GM19025 (cell line): ENCODE data around the gene SEMA3G.

ENCODE experiments used
- ATAC-seq: cut with Tn5 transposase; IDR thresholded peaks from one replicate; pipeline ENCODE4 v1.9.1; 2021; ENCODE audit warnings: mild to moderate bottlenecking, low read depth, moderate library complexity; ENCODE audit not compliant: unreplicated experiment

The SEMA3G gene

GRCh38 chr3:52454938-52455282 is 10.0 kb upstream of the SEMA3G start:
- no peak for ATAC-seq

- no peak for ATAC-seq
These were observed 9.5 kb upstream of the SEMA3G start for GRCh38 chr3:52454250-52454937.

- no peak for ATAC-seq
These were observed 8.8 kb upstream of the SEMA3G start, which contains the start of gene TNNC1 for GRCh38 chr3:52453496-52454249. Gene TNNC1, minus strand, starts transcription at chr3:52454041. Its CDS starts 26 bp downstream, at chr3:52454015.

DNA sequence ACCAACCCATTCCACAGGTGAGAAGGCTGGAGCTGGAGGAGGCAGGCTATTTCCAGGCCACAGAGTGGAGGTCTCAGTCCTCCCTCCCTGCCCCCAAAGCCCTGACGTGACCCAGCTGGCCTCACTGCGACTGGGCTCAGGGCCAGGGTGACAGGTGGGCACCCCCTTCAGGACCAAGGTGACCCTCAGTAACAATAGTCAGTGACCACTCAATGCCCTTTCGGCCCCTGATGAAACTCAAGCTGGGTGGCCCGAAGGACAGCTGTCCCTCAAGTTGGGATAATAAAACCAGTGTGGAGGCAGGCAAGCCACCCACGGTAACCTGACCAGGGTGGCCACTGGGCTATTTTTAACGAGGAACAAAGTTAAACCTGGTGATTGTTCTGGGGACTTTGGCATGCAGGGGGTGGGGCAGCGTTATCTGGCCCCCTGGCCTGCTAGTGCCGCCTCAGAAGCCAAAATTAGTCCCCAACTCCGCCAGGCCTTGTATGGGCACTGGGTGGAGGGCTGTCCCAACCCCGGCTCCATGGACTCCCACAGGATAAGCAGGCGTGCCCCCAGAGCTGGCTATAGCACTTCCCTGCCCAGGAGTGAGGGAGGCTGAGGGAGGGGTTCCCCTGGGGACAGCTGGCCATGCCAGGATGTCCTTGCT is 7.8 kb upstream of the SEMA3G start:
- ATAC-seq, result no peak

- no peak for ATAC-seq
These were observed 7.2 kb upstream of the SEMA3G start for GRCh38 chr3:52452126-52452525.

- no peak for ATAC-seq
These were observed 6.6 kb upstream of the SEMA3G start for GRCh38 chr3:52451237-52452083.

GRCh38 chr3:52450489-52451236 is 5.8 kb upstream of the SEMA3G start:
- no peak for ATAC-seq

GRCh38 chr3:52447512-52448355 is 2.8 kb upstream of the SEMA3G start:
- no peak for ATAC-seq

- ATAC-seq, result no peak
These were observed 2.0 kb upstream of the SEMA3G start for GRCh38 chr3:52446631-52447511.

DNA sequence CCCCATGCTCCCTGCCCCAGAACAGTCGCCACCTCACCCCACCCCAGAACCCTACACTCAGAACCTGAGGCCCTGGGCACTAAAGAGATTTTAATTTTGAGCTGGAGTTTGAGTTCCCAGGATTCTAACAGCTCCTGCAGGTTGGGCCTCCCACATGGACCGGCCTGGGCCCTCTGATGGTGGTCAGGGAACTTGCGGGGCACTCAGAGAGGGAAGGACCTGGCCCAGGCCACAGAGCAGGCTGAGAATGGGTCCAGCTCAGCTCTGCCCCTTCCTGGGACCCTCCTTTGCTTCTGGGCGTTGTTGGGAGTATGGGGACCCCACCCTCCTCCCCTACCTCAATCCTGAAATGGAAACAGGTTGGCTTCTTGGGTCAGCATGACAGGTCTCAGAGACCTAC is 1.1 kb upstream of the SEMA3G start:
- ATAC-seq, result no peak

DNA sequence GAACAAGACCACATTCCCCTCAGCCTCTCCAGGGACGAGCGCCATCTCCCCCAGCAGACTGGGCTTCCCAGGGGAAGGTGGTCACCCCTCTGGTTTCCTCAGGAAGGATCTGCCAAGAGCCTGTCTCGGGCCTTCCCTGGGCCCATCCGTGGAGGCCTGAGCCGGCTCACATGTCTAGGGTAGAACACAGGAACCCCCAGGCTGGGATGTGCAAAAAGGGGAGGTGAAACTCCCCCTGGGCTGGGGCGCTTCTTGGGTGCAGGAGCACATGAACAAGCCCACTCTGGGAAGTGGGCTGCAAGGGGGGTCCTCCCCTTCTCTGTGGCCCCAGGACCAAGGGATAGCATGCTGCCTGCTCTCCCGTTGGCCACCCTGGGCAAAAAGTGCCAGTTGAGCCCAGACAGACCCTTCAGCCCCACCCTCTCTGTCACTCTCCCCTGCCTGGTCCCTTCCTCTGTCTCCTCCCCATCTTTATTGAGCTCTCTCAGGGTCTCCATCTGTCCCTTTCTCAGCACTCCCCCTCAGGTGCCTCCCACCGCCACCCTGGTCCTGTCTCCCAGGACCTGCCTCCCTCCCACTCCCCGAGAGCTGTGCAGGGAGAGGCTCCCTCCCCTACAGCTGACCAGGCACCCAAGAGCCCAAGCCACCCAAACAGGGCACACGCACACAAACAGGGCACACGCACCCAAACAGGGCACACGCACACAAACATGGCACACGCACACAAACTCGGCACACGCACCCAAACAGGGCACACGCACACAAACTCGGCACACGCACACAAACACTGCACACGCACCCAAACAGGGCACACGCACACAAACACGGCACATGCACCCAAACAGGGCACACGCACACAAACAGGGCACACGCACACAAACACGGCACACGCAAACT is 864 bp downstream of the SEMA3G start:
- ATAC-seq, result no peak

GRCh38 chr3:52443268-52443610 is 1.7 kb downstream of the SEMA3G start:
- no peak for ATAC-seq

DNA sequence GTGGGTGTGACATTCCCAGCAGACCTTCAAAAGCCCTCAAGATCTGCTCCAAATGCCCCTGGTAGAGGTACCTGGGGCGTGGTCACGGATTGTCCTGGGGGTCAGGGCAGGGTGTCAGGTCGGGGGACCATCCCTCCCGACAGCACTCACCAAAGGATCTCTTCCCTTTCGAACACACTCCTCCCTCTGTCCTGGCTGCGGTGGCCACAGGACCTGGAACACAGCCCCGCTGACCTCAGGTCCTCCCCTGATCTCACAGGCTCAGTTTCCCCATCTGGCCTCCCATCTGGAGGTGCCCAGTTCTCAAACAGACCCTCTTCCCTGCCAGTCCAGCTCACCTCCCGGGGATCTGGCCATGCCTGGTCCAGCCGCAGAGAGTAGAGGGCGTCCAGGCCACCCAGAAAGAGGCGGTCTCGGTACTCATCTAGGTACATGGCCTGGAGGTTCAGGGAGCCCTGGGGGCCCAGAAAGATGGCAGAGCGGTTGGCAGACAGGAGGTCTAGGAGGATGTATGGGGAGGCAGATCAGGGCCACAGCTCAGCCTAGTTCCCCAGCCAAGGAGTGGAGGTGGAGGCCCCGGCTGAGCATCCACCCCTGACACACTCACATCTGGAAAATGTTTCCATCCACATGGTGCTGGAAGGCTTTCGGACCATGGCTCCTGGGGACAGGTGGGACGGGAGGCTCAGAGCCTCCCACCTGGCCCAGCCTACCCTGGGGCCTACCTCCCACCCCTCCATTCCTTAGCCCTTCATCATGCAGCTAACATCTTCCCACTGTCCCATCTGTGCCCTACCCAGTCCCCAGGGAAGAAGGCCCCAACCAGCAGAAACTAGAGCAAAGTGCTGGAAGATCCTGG is 2.3 kb downstream of the SEMA3G start:
- no peak for ATAC-seq

DNA sequence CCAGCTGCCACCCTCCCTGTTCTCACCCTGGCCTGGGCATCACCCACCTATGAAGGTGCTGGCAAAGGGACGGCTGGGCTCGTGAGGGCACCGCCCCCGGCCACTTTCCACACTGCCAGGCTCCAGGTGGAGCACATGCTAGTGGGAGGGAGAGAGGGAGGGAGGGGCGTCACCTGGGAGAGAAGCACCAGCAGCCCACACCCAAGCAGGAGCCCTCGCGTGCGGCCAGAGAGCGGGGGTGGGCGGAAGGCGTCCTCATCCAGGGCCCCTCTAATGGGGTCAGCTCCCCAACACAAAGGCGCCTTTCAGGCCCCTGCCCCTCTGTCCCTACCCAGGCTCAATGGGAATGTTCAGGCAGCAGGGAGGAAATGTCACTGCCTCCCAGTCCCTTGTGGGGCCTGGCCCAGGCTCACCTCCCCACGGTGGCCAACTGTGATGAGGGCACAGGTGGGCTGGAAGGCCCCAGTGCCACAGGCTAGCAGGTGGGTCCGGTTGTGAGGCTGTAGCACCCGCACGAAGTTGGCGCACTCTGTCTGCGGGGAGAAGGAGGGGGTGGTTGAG is 3.1 kb downstream of the SEMA3G start:
- ATAC-seq, result no peak

- ATAC-seq, result no peak
These were observed 3.7 kb downstream of the SEMA3G start for GRCh38 chr3:52441091-52441771.

DNA sequence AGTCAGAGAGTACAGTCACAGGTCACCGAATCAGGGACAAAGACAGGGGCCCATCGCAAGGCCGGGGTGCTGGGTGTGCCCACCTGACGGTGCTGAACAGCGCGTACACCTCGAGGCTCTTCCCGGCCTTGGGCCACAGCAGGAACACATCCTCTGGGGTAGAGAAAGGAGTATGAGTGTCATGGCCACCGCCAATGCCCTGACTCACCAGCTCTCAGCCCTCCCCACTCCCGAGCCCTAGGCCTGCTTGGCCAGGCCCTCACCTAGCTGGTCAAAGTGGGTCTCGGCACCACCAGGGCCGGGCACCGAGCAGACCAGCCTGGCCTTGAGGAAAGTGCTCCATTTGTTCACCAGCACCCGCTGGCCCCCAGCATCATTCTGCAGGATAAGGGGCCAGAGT is 4.2 kb downstream of the SEMA3G start:
- ATAC-seq, result no peak
